ENCODE results near the gene DIAPH2.

DIAPH2 gene

DNA sequence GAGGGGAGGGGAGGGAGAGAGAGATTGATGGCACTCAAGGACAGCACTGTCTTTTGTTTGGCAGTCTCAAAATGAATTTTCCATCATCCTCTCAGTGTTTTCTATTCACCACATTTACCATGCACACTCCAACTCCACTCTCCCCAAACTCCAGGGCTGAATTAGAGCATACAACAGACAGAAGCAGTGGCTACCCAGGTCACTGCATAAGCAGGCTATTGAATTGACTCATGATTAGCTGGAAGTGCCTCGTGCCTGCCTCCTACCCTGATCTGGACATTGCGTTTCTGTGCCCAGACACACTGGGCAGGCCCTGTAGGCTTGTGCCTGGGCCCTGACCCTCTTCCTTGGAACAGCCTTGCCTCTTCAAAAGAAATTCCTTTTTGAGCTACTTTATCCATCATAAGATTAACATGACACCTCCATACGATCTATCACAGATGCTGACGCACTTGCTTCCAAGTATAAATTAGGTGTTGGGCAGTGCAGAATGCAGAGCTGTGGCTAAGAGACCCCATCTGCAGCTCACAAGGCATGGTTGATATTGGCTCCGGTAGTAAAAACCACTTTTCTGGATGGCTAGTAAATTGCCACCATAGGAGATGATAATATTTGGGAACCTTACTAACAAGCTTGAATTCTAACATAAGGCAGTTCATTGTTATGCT, 952.0 kb downstream of the DIAPH2 start:
- no peak for DNase-seq

DNA sequence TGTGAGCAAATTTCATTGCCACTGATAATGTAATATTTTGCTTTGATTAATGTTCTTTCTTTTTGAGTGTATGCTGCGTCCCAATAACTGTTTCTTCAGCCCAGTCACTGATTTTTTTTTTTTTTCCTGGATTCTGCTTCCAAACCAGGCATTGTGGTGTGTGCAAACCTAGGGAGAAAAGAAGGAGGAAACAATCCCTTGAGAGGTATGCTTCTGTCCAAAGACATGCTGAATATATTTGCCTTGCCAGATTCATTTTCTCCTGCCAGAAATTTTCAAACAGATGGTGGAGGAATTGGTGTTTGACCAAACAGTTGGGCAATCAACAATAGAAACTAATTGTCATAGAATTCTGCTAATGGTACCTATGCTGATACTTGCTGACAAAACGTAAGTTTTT, 952.6 kb downstream of the DIAPH2 start:
- DNase-seq: no peak

DNA sequence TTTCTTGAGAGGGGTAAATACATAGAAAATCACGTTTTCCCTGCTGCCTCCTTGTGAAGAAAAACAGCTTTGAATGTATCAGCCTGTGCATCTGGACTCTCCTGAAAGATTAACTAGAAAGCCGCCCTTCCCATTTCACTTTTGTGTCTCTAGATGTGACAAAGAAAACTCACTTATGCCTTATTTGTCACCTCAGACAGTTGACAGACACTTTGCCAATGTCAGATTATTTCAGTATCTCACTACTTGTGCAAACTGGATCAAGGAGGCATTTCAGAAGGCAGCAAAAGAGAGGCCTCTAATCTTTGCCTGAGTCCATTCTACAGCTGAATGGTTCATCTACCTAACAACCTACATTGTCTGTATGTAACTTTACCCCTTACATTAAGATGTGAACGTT, 954.0 kb downstream of the DIAPH2 start:
- DNase-seq: no peak

DNA sequence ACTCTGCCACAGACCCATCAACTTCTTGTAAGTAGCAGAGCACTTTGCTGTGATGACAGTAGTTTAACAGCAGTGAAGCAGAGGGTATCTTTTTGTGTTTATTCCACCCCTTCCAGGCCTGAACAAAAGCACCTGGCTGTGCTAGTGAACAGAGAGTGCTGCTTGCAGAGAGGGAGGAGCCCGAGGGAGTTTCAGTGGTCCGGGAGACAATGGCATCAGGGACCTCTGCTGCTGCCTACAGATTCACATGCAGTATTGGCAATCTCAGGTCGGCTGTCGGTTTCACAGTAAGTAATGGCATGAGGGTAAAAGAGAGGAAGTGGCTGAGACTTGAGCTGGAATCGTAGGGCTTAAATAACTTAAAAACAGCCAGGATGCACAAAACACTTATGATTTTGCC, 954.9 kb downstream of the DIAPH2 start:
- no peak for DNase-seq
